ENCODE results near the gene ST8SIA4. TPM values are rescaled to one million over a fixed set of nuclear protein-coding genes. Genes with fewer than 3 reads are reported as not detected.

ST8SIA4 gene
- total and polyA plus RNA-seq, 5 experiments from 2014 or later = 6.8 to 28.1 (median 10.9) TPM

DNA sequence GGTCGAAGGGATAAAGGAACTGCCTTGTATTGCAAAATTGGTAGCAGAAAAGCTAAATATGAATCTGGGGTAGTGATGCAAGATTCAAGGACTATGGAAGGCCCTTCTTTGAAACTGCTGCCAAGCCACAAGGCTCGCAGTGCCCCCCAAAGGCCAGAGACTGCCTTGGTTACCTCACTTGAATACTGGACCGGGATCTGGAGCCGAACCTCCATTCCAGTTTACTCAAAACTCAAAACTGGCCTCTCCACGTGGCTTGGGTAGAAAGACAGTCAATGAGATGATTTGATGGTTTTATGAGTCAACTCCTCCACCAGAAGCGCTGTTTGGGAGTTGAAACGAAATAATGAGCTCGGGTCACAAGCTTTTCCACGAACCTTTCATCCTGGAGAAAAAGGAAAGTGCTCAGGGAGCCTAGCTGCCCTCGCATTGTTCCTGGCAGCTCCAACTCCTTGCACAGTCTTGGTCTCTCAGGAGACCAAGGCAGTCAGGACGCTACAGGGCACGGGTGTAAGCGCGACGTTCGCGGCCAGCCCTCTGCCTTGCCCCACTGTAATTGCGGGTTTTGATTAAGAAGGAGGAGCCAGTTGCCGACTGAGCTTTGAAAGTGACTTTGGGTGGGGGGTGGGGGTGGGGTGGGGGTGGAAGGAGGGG is 2.8 kb downstream of the ST8SIA4 start:
- Mint-ChIP-seq H3K27me3 (no peaks in the 10 kb centered on the region), H3K4me3 (peak overlapping the region; percentile 85 to 100 (median 96)), H3K9me3 (no peaks in the 10 kb centered on the region), H3K36me3 (peaks cover 0 to 18% (median 12%) of the 10 kb centered on the region in 3 donors), H3K27ac (peak overlapping the region; percentile 87 to 98 (median 94)), H3K4me1 (peaks cover 32 to 71% (median 53%) of the 10 kb centered on the region in 4 donors)
- POLR2A ChIA-PET = interaction anchor here (0.7 to 2.6 kb wide), 4 partner anchors 11 to 1971 kb away, joined by 3 to 11 read pairs (median 8); partner anchors contain the start of gene CHD1
- DNase-seq (peak in 5 of 10 donors; percentile 13 to 56 (median 22)), ATAC-seq (peak; percentile 4 to 12)

GRCh38 chr5:100899675-100900074 is 3.4 kb downstream of the ST8SIA4 start:
- POLR2A ChIA-PET = interaction anchor here (2.2 to 2.6 kb wide), 2 partner anchors 10 to 1971 kb away, joined by 8 to 11 read pairs; partner anchors contain the start of gene CHD1
- Mint-ChIP-seq H3K27me3 (no peaks in the 10 kb centered on the region), H3K36me3 (peaks cover 0 to 23% (median 13%) of the 10 kb centered on the region in 3 donors), H3K27ac (peak overlapping the region; percentile 87 to 98 (median 94)), H3K4me1 (peaks cover 29 to 71% (median 51%) of the 10 kb centered on the region in 4 donors), H3K4me3 (peak overlapping the region; percentile 85 to 100 (median 96)), H3K9me3 (no peaks in the 10 kb centered on the region)
- DNase-seq (peak in 1 of 10 donors; percentile 0), ATAC-seq (no peak)

GRCh38 chr5:100898504-100899346 is 4.4 kb downstream of the ST8SIA4 start:
- no peaks in the 10 kb centered on the region for H3K9me3 Mint-ChIP-seq
- peaks cover 0 to 32% (median 16%) of the 10 kb centered on the region in 3 donors for H3K36me3 Mint-ChIP-seq
- H3K4me3 Mint-ChIP-seq = peak overlapping the region in 9 of 10 donors; percentile 4 to 97 (median 43)
- peaks cover 24 to 71% (median 50%) of the 10 kb centered on the region in 4 donors for H3K4me1 Mint-ChIP-seq
- no peak for DNase-seq
- peak overlapping the region in 6 of 10 donors; percentile 2 to 93 (median 34) for H3K27ac Mint-ChIP-seq
- ATAC-seq = no peak
- POLR2A ChIA-PET = interaction anchor here (1.5 to 2.2 kb wide), 2 partner anchors 9 kb away, joined by 3 to 11 read pairs; no protein-coding TSS in a partner anchor
- H3K27me3 Mint-ChIP-seq = no peaks in the 10 kb centered on the region

GRCh38 chr5:100896054-100896453 is 7.0 kb downstream of the ST8SIA4 start:
- no peaks in the 10 kb centered on the region for H3K27me3 Mint-ChIP-seq
- H3K36me3 Mint-ChIP-seq = peaks cover 0 to 42% (median 17%) of the 10 kb centered on the region in 3 donors
- ATAC-seq = no peak
- POLR2A ChIA-PET = interaction anchor here (1.4 kb wide), 1 partner anchor 9 kb away, joined by 3 read pairs; no protein-coding TSS in a partner anchor
- H3K9me3 Mint-ChIP-seq = no peaks in the 10 kb centered on the region
- no peak for DNase-seq
- no peak overlapping the region for H3K4me3 Mint-ChIP-seq
- H3K27ac Mint-ChIP-seq = peak overlapping the region in 4 of 10 donors; percentile 47 to 65 (median 52)
- peaks cover 15 to 75% (median 49%) of the 10 kb centered on the region in 4 donors for H3K4me1 Mint-ChIP-seq

DNA sequence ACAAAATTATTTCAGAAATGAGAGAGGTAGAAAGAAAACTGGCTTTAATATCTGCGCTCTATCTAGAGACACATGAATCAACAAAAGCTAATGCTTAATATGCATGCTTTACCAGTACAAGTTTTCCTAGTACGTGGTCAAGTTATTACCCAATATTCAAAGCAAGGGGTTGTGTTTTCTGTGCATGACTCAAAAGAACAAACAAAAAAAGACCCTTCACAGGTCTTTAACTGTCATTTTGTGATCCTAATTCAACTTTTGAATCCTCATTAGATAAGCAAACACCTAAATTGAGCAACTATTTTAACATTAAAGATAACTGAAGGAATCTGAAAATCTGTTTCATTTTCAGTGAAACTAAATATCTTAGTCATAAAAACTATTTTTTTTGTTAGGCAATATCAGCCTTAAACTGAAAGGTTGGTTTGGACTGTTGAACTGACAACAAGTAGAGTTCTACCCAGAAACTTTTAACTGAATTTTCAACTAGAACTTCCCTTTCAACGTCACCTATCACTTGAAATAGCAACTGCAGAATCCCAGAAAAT is 12.5 kb downstream of the ST8SIA4 start:
- Mint-ChIP-seq H3K4me1 (peaks cover 12 to 81% (median 57%) of the 10 kb centered on the region in 4 donors), H3K4me3 (peak overlapping the region in 6 of 10 donors; percentile 29 to 82 (median 70)), H3K36me3 (peaks cover 0 to 39% (median 14%) of the 10 kb centered on the region in 3 donors), H3K27ac (peak overlapping the region in 7 of 10 donors; percentile 28 to 94 (median 60)), H3K9me3 (no peaks in the 10 kb centered on the region), H3K27me3 (no peaks in the 10 kb centered on the region)
- DNase-seq (peak in 1 of 10 donors; percentile 5), ATAC-seq (no peak)
- POLR2A ChIA-PET = interaction anchor here (2.4 to 3.1 kb wide), 2 partner anchors 10 to 12 kb away, joined by 8 to 11 read pairs; partner anchors contain the start of gene ST8SIA4

- Mint-ChIP-seq H3K4me3 (peak overlapping the region; percentile 29 to 82 (median 63)), H3K9me3 (no peaks in the 10 kb centered on the region), H3K4me1 (peaks cover 12 to 77% (median 55%) of the 10 kb centered on the region in 4 donors), H3K36me3 (peaks cover 0 to 36% (median 11%) of the 10 kb centered on the region in 3 donors), H3K27ac (peak overlapping the region; percentile 24 to 94 (median 60)), H3K27me3 (no peaks in the 10 kb centered on the region)
- POLR2A ChIA-PET = interaction anchor here (0.7 to 3.1 kb wide), 3 partner anchors 8 to 12 kb away, joined by 3 to 11 read pairs (median 8); partner anchors contain the start of gene ST8SIA4
- ATAC-seq (no peak), DNase-seq (peak in 1 of 10 donors; percentile 5)
These were observed 13.2 kb downstream of the ST8SIA4 start for GRCh38 chr5:100889896-100890295.

- Mint-ChIP-seq H3K4me1 (peaks cover 14 to 77% (median 57%) of the 10 kb centered on the region in 4 donors), H3K27me3 (no peaks in the 10 kb centered on the region), H3K36me3 (peaks cover under 1 to 36% (median 13%) of the 10 kb centered on the region in 3 donors), H3K4me3 (peak overlapping the region in 9 of 10 donors; percentile 65 to 82 (median 73)), H3K9me3 (no peaks in the 10 kb centered on the region), H3K27ac (peak overlapping the region in 7 of 10 donors; percentile 36 to 94 (median 74))
- POLR2A ChIA-PET = interaction anchor here (0.7 to 3.1 kb wide), 3 partner anchors 9 to 13 kb away, joined by 3 to 11 read pairs (median 8); partner anchors contain the start of gene ST8SIA4
- ATAC-seq (peak; percentile 75 to 89), DNase-seq (peak in 3 of 10 donors; percentile 26 to 42 (median 41))
These were observed 13.8 kb downstream of the ST8SIA4 start for GRCh38 chr5:100889165-100889743.

DNA sequence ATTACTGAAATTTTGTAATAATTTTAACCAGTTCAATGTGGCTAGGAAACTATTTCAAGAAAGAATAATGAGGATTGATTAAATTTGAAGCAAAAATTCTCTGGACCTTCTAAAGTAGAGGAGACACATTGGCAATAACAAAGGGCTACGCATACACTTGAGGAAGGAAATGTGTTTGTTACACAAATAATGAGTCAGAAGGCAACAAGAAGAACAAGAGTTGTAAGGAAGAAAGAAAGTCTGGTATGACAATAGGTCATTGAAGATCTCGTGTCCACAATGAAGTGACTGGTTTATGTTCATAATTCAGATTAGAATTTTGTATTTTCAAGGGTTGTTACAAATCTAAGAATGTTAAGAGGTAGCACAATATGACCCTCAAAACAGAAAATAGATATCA is 25.8 kb downstream of the ST8SIA4 start:
- peak overlapping the region in 3 of 10 donors; percentile 3 to 36 (median 4) for H3K27ac Mint-ChIP-seq
- POLR2A ChIA-PET = no interaction called here

GRCh38 chr5:100872408-100873190 is 30.5 kb downstream of the ST8SIA4 start:
- DNase-seq = no peak

More for the DNA sequence above, 25.8 kb downstream of the ST8SIA4 start:
- no peak for DNase-seq
- H3K4me3 Mint-ChIP-seq = no peak overlapping the region
- ATAC-seq = no peak
- H3K27me3 Mint-ChIP-seq = no peaks in the 10 kb centered on the region
- H3K4me1 Mint-ChIP-seq = peaks cover 12 to 55% (median 41%) of the 10 kb centered on the region in 4 donors
- no peaks in the 10 kb centered on the region for H3K9me3 Mint-ChIP-seq
- peaks cover 13 to 68% (median 37%) of the 10 kb centered on the region in 3 donors for H3K36me3 Mint-ChIP-seq

DNA sequence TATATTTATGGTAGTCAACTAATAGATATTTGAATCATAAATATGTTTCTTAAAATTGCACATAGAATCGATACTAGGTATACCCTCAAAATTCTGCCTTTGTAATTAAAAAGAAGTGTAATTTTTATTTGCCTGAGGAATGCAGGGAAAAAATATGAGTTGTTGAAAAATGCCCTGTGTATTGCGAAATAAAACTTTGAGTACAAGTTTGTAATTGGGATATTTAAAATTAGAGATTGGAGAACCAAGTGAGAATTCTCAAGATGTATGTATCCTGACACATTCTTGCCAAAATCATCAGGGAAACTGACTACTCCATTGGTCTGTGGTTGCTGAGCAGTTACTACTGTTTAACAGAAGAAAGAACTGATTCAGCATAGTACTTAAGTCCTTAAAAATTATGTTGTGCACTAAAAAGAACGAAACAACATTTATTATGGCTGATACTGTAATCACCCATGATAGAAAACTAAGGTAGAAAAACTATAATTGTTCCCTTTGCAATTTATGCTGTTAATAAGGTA is 36.0 kb downstream of the ST8SIA4 start:
- DNase-seq (no peak), ATAC-seq (no peak)
- POLR2A ChIA-PET = no interaction called here
- Mint-ChIP-seq H3K4me3 (no peak overlapping the region), H3K36me3 (peaks cover 9 to 34% (median 31%) of the 10 kb centered on the region in 3 donors), H3K4me1 (peaks cover 4 to 21% (median 11%) of the 10 kb centered on the region in 4 donors), H3K27ac (peak overlapping the region in 1 of 10 donors; percentile 21), H3K9me3 (peaks cover 0 to 4% (median 0%) of the 10 kb centered on the region in 9 donors), H3K27me3 (no peaks in the 10 kb centered on the region)

More at GRCh38 chr5:100872408-100873190, 30.5 kb downstream of the ST8SIA4 start:
- POLR2A ChIA-PET = no interaction called here
- Mint-ChIP-seq H3K9me3 (peaks cover 0 to 4% (median 0%) of the 10 kb centered on the region in 9 donors), H3K4me3 (peak overlapping the region in 1 of 10 donors; percentile 8), H3K36me3 (peaks cover 11 to 58% (median 41%) of the 10 kb centered on the region in 3 donors), H3K27ac (peak overlapping the region in 5 of 10 donors; percentile 12 to 86 (median 23)), H3K4me1 (peaks cover 4 to 44% (median 33%) of the 10 kb centered on the region in 4 donors), H3K27me3 (no peaks in the 10 kb centered on the region)
- ATAC-seq = no peak

Data from naive thymus-derived CD8-positive, alpha-beta T cell (primary cell).